Measurements from ENCODE around the gene SHKBP1.

SHKBP1 gene

GRCh38 chr19:40638327-40638726, 61.7 kb downstream of the SHKBP1 start:
- Histone ChIP-seq H3K9me3 (ENCODE audit: control insufficient read depth in 2 of 2, low read length in 2 of 2) (no peaks in the 10 kb centered on the region), H3K36me3 (ENCODE audit: control insufficient read depth in 2 of 2, insufficient read depth in 2 of 2, low read length in 2 of 2) (no peaks in the 10 kb centered on the region), H3K9ac (ENCODE audit: low read depth in 1 of 2, low read length in 2 of 2) (no peak overlapping the region), H3K27ac (ENCODE audit: low read depth in 2 of 2, low read length in 2 of 2) (no peak overlapping the region), H3K27me3 (ENCODE audit: control insufficient read depth in 2 of 2, insufficient read depth in 2 of 2, low read length in 2 of 2) (peaks cover 0 to 3% of the 10 kb centered on the region in 2 donors), H3K4me1 (ENCODE audit: control insufficient read depth in 2 of 2, insufficient read depth in 2 of 2, low read length in 2 of 2) (peaks cover 0 to 3% of the 10 kb centered on the region in 2 donors), H3K4me3 (ENCODE audit: low read length in 2 of 2) (no peak overlapping the region)

- no peak overlapping the region for H3K27ac ChIP-seq (ENCODE audit: low read depth in 2 of 2, low read length in 2 of 2)
- no peaks in the 10 kb centered on the region for H3K4me1 ChIP-seq (ENCODE audit: control insufficient read depth in 2 of 2, insufficient read depth in 2 of 2, low read length in 2 of 2)
- H3K36me3 ChIP-seq (ENCODE audit: control insufficient read depth in 2 of 2, insufficient read depth in 2 of 2, low read length in 2 of 2), result no peaks in the 10 kb centered on the region
- H3K27me3 ChIP-seq (ENCODE audit: control insufficient read depth in 2 of 2, insufficient read depth in 2 of 2, low read length in 2 of 2), result no peaks in the 10 kb centered on the region
- no peak overlapping the region for H3K4me3 ChIP-seq (ENCODE audit: low read length in 2 of 2)
- no peak overlapping the region for H3K9ac ChIP-seq (ENCODE audit: low read depth in 1 of 2, low read length in 2 of 2)
- no peaks in the 10 kb centered on the region for H3K9me3 ChIP-seq (ENCODE audit: control insufficient read depth in 2 of 2, low read length in 2 of 2)
Measured at GRCh38 chr19:40639638-40639982, 62.9 kb downstream of the SHKBP1 start.

GRCh38 chr19:40640744-40641143, 64.1 kb downstream of the SHKBP1 start:
- Histone ChIP-seq H3K4me1 (ENCODE audit: control insufficient read depth in 2 of 2, insufficient read depth in 2 of 2, low read length in 2 of 2) (no peaks in the 10 kb centered on the region), H3K4me3 (ENCODE audit: low read length in 2 of 2) (no peak overlapping the region), H3K27ac (ENCODE audit: low read depth in 2 of 2, low read length in 2 of 2) (peak overlapping the region; percentile 29 to 48), H3K36me3 (ENCODE audit: control insufficient read depth in 2 of 2, insufficient read depth in 2 of 2, low read length in 2 of 2) (no peaks in the 10 kb centered on the region), H3K27me3 (ENCODE audit: control insufficient read depth in 2 of 2, insufficient read depth in 2 of 2, low read length in 2 of 2) (no peaks in the 10 kb centered on the region), H3K9ac (ENCODE audit: low read depth in 1 of 2, low read length in 2 of 2) (no peak overlapping the region), H3K9me3 (ENCODE audit: control insufficient read depth in 2 of 2, low read length in 2 of 2) (no peaks in the 10 kb centered on the region)
